ENCODE results near the gene POMGNT2.

DNA sequence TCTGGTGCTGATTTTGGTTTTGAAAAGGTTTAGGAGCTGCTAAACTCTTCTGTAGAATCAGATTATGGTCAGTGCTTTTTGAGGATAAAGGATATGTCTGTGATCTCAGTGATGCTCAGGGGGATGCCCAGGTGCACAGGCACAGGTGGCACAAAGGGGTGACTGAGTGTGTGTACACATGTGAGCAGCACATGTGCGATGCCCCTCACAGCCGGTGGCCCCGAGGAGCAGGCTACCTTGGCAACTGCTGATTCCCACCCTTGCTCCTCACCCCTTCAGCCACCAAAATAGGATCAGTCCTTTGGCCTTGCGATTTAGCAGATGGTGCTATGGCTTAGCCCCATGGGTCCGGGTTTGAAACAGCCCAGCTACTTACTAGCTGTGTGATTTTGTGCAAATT is 51.1 kb downstream of the POMGNT2 start:
- TF ChIP-seq, protein P1, sequence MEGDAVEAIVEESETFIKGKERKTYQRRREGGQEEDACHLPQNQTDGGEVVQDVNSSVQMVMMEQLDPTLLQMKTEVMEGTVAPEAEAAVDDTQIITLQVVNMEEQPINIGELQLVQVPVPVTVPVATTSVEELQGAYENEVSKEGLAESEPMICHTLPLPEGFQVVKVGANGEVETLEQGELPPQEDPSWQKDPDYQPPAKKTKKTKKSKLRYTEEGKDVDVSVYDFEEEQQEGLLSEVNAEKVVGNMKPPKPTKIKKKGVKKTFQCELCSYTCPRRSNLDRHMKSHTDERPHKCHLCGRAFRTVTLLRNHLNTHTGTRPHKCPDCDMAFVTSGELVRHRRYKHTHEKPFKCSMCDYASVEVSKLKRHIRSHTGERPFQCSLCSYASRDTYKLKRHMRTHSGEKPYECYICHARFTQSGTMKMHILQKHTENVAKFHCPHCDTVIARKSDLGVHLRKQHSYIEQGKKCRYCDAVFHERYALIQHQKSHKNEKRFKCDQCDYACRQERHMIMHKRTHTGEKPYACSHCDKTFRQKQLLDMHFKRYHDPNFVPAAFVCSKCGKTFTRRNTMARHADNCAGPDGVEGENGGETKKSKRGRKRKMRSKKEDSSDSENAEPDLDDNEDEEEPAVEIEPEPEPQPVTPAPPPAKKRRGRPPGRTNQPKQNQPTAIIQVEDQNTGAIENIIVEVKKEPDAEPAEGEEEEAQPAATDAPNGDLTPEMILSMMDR (optimal IDR thresholded peaks at IDR 0.05 in 1 of 3, IDR thresholded peaks at IDR 0.05 in 1 of 3, conservative IDR thresholded peaks at IDR 0.05 in 1 of 3; ENCODE audit: extremely low read depth in 1 of 3, insufficient read depth in 2 of 3, low read length in 3 of 3) = no peak
- TF ChIP-seq EZH2 (IDR thresholded peaks at IDR 0.05; ENCODE audit: low read length) = no peak
